ENCODE measurements around the gene CDKL2. TPM values are rescaled to one million over a fixed set of nuclear protein-coding genes. Genes with fewer than 3 reads are reported as not detected.
A peak's percentile ranks its signal among the peaks of the same experiment; 100 is the strongest.

The CDKL2 gene
- total and polyA plus RNA-seq, 2 experiments from 2014 or later, result 1.8 to 3.1 TPM

DNA sequence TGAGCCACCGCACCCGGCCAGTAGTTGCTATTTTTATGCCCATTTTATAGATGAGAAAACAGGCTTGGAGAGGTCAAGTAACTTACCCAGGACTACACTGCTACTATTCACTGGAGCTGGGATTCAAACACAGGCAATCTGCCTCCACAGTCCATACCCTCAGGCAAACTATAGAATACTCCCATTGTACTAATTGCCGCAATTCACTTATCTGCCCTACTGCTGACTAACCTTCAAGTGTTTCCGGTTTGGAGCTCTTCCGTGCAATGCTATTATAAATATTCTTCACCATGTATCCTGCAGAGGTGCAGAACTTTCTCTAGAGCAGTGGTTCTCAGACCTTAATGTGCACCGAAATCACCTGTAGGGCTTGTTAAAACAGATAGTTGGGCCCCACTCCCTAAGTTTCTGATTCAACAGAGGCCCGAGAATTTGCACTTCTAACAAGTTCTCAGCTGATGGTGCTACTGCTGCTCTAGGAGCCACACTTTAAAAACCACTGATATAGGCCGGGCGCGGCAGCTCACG, 44.7 kb upstream of the CDKL2 start (continued):
- TF ChIP-seq ZNF462 (CRISPR knock-in tag; IDR thresholded peaks at IDR 0.05), result no peak
- no peak for TF ChIP-seq STAT1 (IDR thresholded peaks at IDR 0.05; ENCODE audit: unreplicated experiment)
- no peak for TF ChIP-seq POLR2AphosphoS5 (IDR thresholded peaks at IDR 0.05; ENCODE audit: low read depth)

DNA sequence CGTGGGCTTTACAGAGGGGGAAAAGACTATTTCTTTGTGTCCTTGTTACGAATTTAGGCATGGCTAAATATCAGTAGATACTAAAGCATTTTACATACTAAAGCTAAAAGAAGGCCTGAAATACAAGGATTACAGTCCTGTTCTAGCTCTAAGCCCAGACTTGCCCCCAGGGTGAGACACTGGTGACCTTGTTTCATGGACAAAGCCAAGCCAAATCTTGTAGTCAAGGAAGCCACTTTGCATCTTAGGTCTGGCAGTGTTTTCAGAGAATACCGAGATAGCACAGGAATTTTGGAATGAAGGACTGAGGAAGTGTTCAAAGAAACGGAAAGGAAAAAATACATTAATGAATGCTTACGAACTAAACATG, 43.6 kb upstream of the CDKL2 start:
- Histone ChIP-seq H2AFZ (no peak overlapping the region), H3K4me1 (ENCODE audit: insufficient read depth) (peaks cover 52% of the 10 kb centered on the region), H3K27me3 (ENCODE audit: insufficient read depth) (no peaks in the 10 kb centered on the region), H3F3A (replicated peaks; ENCODE audit: low read depth) (peaks cover 16% of the 10 kb centered on the region; the same call in 1 of the 2 replicates), H3K79me2 (replicated peaks; ENCODE audit: insufficient read depth) (peaks cover 85% of the 10 kb centered on the region), H3K27ac (ENCODE audit: low read depth) (peak overlapping the region; percentile 98), H3K4me2 (peak overlapping the region; percentile 74), H4K20me1 (replicated peaks; ENCODE audit: insufficient read depth) (peaks cover 30% of the 10 kb centered on the region), H3K4me3 (peak overlapping the region; percentile 95), H3K36me3 (ENCODE audit: insufficient read depth) (0 out of 2 replicates have a peak, but pooled peaks cover 5% of the 10 kb centered on the region), H3K9me2 (ENCODE audit: insufficient read depth) (no peaks in the 10 kb centered on the region)
- H3K36me3 Mint-ChIP-seq (ENCODE audit: low read depth), result peaks cover 8% of the 10 kb centered on the region
- peak overlapping the region; percentile 97 for H3K27ac Mint-ChIP-seq
- H3K27me3 Mint-ChIP-seq (ENCODE audit: insufficient read depth, low read depth, poor library complexity), result peaks cover 22% of the 10 kb centered on the region
- H3K9me3 Mint-ChIP-seq, result no peaks in the 10 kb centered on the region; the same call in 1 of the 3 replicates
- peak; percentile 28 for DNase-seq (ENCODE audit: low spot score)
- no peak for ATAC-seq
- H3K4me3 Mint-ChIP-seq, result peak overlapping the region; percentile 92
- H3K4me1 Mint-ChIP-seq, result peaks cover 44% of the 10 kb centered on the region
- no peak for TF ChIP-seq EZH2 (IDR thresholded peaks at IDR 0.05; ENCODE audit: low read depth, unreplicated experiment)
- TF ChIP-seq ZNF331 (CRISPR knock-in tag; IDR thresholded peaks at IDR 0.05; ENCODE audit: low read depth), result no peak
- TF ChIP-seq ZNF462 (CRISPR knock-in tag; IDR thresholded peaks at IDR 0.05), result no peak
